ENCODE results near the gene TSHZ2. TPM values are rescaled to one million over a fixed set of nuclear protein-coding genes. Genes with fewer than 3 reads are reported as not detected.

The TSHZ2 gene
- total RNA-seq, 3 donors from 2014 or later: 31.7 to 106 (median 59.6) TPM

DNA sequence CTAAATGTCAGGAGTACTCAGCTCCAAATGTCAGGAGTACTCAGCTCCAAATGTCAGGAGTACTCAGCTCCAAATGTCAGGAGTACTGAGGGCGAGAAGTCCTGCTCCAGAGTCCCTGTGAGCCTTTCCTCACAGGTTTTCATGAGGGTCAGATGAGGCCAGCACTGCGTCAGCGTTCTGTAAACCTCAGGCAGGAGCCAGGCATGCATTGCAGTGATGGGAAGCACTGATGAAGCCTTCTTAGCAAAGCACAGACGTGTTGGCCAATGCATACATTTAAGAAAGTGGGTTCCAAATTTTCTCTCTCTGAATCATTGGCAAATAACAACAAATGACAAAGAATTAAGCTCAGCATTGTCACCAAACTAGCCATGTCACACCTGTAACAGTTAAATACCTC, 366.6 kb downstream of the TSHZ2 start:
- TF ChIP-seq POLR2AphosphoS5 (IDR thresholded peaks at IDR 0.05): no peak
- TF ChIP-seq, protein P1, sequence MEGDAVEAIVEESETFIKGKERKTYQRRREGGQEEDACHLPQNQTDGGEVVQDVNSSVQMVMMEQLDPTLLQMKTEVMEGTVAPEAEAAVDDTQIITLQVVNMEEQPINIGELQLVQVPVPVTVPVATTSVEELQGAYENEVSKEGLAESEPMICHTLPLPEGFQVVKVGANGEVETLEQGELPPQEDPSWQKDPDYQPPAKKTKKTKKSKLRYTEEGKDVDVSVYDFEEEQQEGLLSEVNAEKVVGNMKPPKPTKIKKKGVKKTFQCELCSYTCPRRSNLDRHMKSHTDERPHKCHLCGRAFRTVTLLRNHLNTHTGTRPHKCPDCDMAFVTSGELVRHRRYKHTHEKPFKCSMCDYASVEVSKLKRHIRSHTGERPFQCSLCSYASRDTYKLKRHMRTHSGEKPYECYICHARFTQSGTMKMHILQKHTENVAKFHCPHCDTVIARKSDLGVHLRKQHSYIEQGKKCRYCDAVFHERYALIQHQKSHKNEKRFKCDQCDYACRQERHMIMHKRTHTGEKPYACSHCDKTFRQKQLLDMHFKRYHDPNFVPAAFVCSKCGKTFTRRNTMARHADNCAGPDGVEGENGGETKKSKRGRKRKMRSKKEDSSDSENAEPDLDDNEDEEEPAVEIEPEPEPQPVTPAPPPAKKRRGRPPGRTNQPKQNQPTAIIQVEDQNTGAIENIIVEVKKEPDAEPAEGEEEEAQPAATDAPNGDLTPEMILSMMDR (IDR thresholded peaks at IDR 0.05): no peak
- TF ChIP-seq POLR2A (IDR thresholded peaks at IDR 0.05): no peak
- no peak for DNase-seq (ENCODE audit: low spot score in 2 of 2)
- no peaks in the 10 kb centered on the region for H3K9me3 ChIP-seq
- no peaks in the 10 kb centered on the region for H3K36me3 ChIP-seq
- H3K4me3 ChIP-seq: no peak overlapping the region
- intact Hi-C loops (cut with DNase I; ENCODE audit: low total_unique reads): no loop called here
- H3K27ac ChIP-seq: no peak overlapping the region
- no peaks in the 10 kb centered on the region for H3K27me3 ChIP-seq
- no peaks in the 10 kb centered on the region for H3K4me1 ChIP-seq

DNA sequence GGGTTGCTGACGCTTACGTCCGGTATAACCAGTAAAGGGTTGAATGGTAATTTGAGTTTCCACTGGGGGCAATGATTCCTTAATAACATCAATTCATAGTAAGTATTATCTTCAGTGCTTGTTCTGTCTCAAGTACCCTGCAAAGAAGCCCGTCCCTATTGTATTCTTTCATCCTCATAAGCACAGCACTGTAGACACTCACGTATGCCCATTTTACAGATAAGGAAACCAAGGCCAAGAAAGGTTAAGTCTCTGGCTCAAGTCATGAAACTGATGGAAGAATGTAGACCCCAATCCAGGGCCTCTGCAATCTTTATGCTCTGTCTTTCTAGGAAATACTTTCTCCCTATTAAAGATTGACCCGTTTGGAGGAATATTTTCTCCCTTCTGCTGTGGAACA, 370.3 kb downstream of the TSHZ2 start:
- Histone ChIP-seq H3K4me3 (no peak overlapping the region), H3K36me3 (no peaks in the 10 kb centered on the region), H3K27ac (no peak overlapping the region), H3K9me3 (no peaks in the 10 kb centered on the region), H3K4me1 (no peaks in the 10 kb centered on the region), H3K27me3 (no peaks in the 10 kb centered on the region)
- TF ChIP-seq POLR2AphosphoS5 (IDR thresholded peaks at IDR 0.05) (no peak), POLR2A (IDR thresholded peaks at IDR 0.05) (no peak)
- TF ChIP-seq, protein P1 (IDR thresholded peaks at IDR 0.05): no peak
- DNase-seq (ENCODE audit: low spot score in 2 of 2): no peak
- intact Hi-C loops (cut with DNase I; ENCODE audit: low total_unique reads): no loop called here

DNA sequence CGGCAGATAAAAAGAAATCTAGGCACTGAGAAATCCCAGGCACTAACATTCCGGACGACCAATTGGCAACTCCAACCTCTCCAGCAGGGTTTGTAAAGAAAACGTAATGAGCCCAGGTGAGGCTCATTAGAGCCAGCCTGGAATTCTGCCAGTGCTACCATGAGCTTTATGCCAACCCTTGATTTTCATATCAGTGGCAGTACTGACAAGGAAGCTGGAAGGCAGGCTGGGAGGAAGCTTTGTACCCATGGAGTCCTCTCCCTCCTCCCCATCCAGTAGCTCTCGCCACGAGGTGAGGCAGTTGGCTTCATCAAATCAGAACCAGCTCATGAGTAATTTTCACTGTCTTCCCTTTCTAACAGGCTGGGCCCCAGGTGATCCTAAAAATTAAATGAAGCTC, 371.3 kb downstream of the TSHZ2 start:
- DNase-seq (ENCODE audit: low spot score in 2 of 2): no peak
- intact Hi-C loops (cut with DNase I; ENCODE audit: low total_unique reads): no loop called here
- Histone ChIP-seq H3K9me3 (no peaks in the 10 kb centered on the region), H3K36me3 (no peaks in the 10 kb centered on the region), H3K4me1 (no peaks in the 10 kb centered on the region), H3K4me3 (no peak overlapping the region), H3K27ac (no peak overlapping the region), H3K27me3 (no peaks in the 10 kb centered on the region)
- TF ChIP-seq POLR2A (IDR thresholded peaks at IDR 0.05): no peak
- TF ChIP-seq, protein P1 (IDR thresholded peaks at IDR 0.05): no peak
- TF ChIP-seq POLR2AphosphoS5 (IDR thresholded peaks at IDR 0.05): no peak

DNA sequence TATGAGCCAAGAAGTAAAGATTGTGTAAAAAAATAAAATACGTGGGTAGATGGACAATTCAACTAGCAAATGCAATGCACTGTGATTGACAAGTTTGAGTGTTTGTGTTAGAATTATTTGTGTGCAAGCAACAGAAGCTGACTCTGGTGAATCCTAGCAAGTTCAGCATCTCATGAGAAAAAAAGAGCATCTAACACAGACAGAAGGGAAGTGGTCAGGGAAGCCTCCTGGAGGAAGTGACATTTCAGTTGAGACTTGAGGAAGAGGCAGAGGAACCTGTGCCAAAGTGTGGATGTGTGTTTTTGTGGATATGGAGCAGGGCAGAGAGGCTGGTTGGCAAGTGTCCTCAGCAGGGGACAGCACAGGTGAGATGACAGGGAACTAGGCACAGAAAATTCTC, 372.7 kb downstream of the TSHZ2 start:
- DNase-seq (ENCODE audit: low spot score in 2 of 2): no peak
- no peaks in the 10 kb centered on the region for H3K4me1 ChIP-seq
- H3K27me3 ChIP-seq: no peaks in the 10 kb centered on the region
- intact Hi-C loops (cut with DNase I; ENCODE audit: low total_unique reads): no loop called here
- no peaks in the 10 kb centered on the region for H3K36me3 ChIP-seq
- no peak overlapping the region for H3K27ac ChIP-seq
- TF ChIP-seq, protein P1 (IDR thresholded peaks at IDR 0.05): no peak
- TF ChIP-seq POLR2A (IDR thresholded peaks at IDR 0.05) (no peak), POLR2AphosphoS5 (IDR thresholded peaks at IDR 0.05) (no peak)
- H3K4me3 ChIP-seq: no peak overlapping the region
- H3K9me3 ChIP-seq: peaks cover 0 to 3% of the 10 kb centered on the region in 2 donors

DNA sequence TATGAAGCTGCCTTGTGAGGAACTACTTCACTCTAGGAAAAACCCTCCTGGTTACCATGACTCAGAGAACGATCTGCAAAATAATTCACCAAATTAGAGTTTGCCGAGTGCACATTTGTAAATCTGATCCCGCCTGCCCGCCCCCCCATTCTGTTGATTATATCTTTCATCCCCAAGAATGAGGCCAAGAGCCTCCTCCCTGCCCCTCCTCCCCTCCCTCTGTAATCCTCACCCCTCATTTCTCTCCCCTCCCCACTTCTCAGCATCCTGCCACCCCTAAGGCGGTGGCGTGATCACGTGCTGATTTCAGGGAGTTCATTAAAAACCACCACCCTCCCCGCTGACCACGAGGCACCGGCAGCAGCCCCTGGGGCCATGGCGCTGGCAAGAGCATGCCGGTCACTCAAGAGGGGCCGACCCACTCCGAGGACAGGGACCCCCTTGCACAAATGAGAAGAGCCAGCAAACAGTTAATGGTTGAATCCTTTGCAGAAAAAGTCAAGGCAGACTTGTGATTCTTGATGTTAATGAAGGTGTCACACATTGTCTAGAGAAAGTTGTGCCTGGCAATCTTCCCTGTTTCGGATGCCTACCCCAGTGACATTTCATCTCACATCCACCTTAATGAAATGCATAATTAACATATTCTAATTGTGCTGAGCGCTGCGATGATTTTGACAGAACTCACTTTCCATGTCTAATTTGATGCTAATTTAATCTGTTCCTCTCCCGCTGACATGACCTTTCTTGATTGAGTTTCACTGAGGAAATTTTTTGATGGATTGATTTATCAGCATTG, 373.6 kb downstream of the TSHZ2 start:
- DNase-seq (ENCODE audit: low spot score in 2 of 2): no peak
- TF ChIP-seq POLR2AphosphoS5 (IDR thresholded peaks at IDR 0.05) (no peak), POLR2A (IDR thresholded peaks at IDR 0.05) (no peak)
- TF ChIP-seq, protein P1 (IDR thresholded peaks at IDR 0.05): no peak
- intact Hi-C loops (cut with DNase I; ENCODE audit: low total_unique reads): no loop called here
- Histone ChIP-seq H3K4me3 (no peak overlapping the region), H3K9me3 (peaks cover 0 to 7% of the 10 kb centered on the region in 2 donors), H3K27me3 (no peaks in the 10 kb centered on the region), H3K27ac (no peak overlapping the region), H3K36me3 (no peaks in the 10 kb centered on the region), H3K4me1 (no peaks in the 10 kb centered on the region)

Measured in breast epithelium (tissue), 4 donors.